UCSD-AML1 (cell line): Measurements from ENCODE around the gene S100PBP.
"Not testable (repeated sequence)": the region's sequence is repeated elsewhere in the genome, so short reads cannot be mapped to it uniquely, and the experiment has no call there.

ENCODE experiments used
- DNase-seq: peaks from one replicate; lab custom pipeline; 2025; ENCODE audit not compliant: unreplicated experiment; lab: John Stamatoyannopoulos, UW

Gene S100PBP

GRCh38 chr1:32898958-32899357 is 81.5 kb downstream of the S100PBP start:
- no peak for DNase-seq

GRCh38 chr1:32899586-32900296 is 82.3 kb downstream of the S100PBP start:
- no peak for DNase-seq

- DNase-seq: no peak
These were observed 83.0 kb downstream of the S100PBP start for GRCh38 chr1:32900371-32900955.

- DNase-seq: no peak
These were observed 83.7 kb downstream of the S100PBP start, which contains the start of gene TMEM54 for GRCh38 chr1:32900956-32901822. TMEM54 (minus strand) TSS chr1:32901389; CDS start chr1:32901238, 151 bp downstream.

- no peak for DNase-seq
These were observed 84.5 kb downstream of the S100PBP start for GRCh38 chr1:32901823-32902534.

GRCh38 chr1:32902535-32902920 is 85.1 kb downstream of the S100PBP start:
- DNase-seq: no peak

GRCh38 chr1:32903991-32904785 is 86.7 kb downstream of the S100PBP start:
- no peak for DNase-seq

GRCh38 chr1:32904797-32905196 is 87.3 kb downstream of the S100PBP start:
- no peak for DNase-seq

- not testable (repeated sequence) for DNase-seq
These were observed 88.1 kb downstream of the S100PBP start for GRCh38 chr1:32905588-32905987.

- DNase-seq: no peak
These were observed 89.2 kb downstream of the S100PBP start for GRCh38 chr1:32906654-32907053.

GRCh38 chr1:32907435-32907834 is 90.0 kb downstream of the S100PBP start:
- no peak for DNase-seq
